NCI-H345 (cell line): ENCODE results near the gene TECR.

Experiments
- DNase-seq: peaks from one replicate; lab custom pipeline; 2025; lab: John Stamatoyannopoulos, UW

Gene TECR

GRCh38 chr19:14507704-14508542 is 21.5 kb upstream of the TECR start:
- no peak for DNase-seq

GRCh38 chr19:14510311-14511228 is 18.8 kb upstream of the TECR start:
- no peak for DNase-seq

- no peak for DNase-seq
Observed at GRCh38 chr19:14511229-14511593, 18.2 kb upstream of the TECR start.

- DNase-seq, result no peak
Observed at GRCh38 chr19:14512406-14512961, 16.9 kb upstream of the TECR start.

GRCh38 chr19:14514215-14514863 is 15.1 kb upstream of the TECR start:
- DNase-seq, result peak; percentile 17

GRCh38 chr19:14515501-14516047 is 13.8 kb upstream of the TECR start:
- no peak for DNase-seq

GRCh38 chr19:14516048-14516534 is 13.3 kb upstream of the TECR start:
- DNase-seq, result peak; percentile 15

GRCh38 chr19:14516746-14517438 is 12.5 kb upstream of the TECR start:
- DNase-seq, result no peak

GRCh38 chr19:14517446-14517839 is 12.0 kb upstream of the TECR start:
- DNase-seq, result no peak

GRCh38 chr19:14517840-14518505 is 11.4 kb upstream of the TECR start, which contains the start of gene DNAJB1:
Gene DNAJB1, minus strand, starts transcription at chr19:14518397. Its CDS starts 48 bp downstream, at chr19:14518349.
- peak; percentile 59 for DNase-seq

- no peak for DNase-seq
Observed at GRCh38 chr19:14519245-14519859, 10.0 kb upstream of the TECR start.

- DNase-seq, result no peak
Observed at GRCh38 chr19:14519860-14520407, 9.5 kb upstream of the TECR start.

- no peak for DNase-seq
Observed at GRCh38 chr19:14520543-14520942, 8.9 kb upstream of the TECR start.

GRCh38 chr19:14525729-14526128 is 3.7 kb upstream of the TECR start:
- no peak for DNase-seq

- DNase-seq, result no peak
Observed at GRCh38 chr19:14526423-14526822, 3.0 kb upstream of the TECR start.

GRCh38 chr19:14528419-14529253 is 758 bp upstream of the TECR start:
- DNase-seq, result no peak

GRCh38 chr19:14530005-14530348 is 583 bp downstream of the TECR start:
- DNase-seq, result no peak

- DNase-seq, result no peak
Observed at GRCh38 chr19:14530506-14530905, 1.1 kb downstream of the TECR start.

GRCh38 chr19:14533450-14533849 is 4.1 kb downstream of the TECR start:
- no peak for DNase-seq
